GM18517 (cell line): ENCODE results near the gene LEUTX.
A peak's percentile ranks its signal among the peaks of the same experiment; 100 is the strongest.

ENCODE experiments used
- ATAC-seq: cut with Tn5 transposase; IDR thresholded peaks from one replicate; pipeline ENCODE4 v1.9.1; 2021; ENCODE audit warnings: mild to moderate bottlenecking, moderate library complexity; ENCODE audit not compliant: unreplicated experiment

Gene LEUTX

GRCh38 chr19:39820696-39821095 lies 42.0 kb downstream of the LEUTX start:
- ATAC-seq = no peak

- no peak for ATAC-seq
These were observed 45.0 kb downstream of the LEUTX start for GRCh38 chr19:39823686-39824085.

DNA sequence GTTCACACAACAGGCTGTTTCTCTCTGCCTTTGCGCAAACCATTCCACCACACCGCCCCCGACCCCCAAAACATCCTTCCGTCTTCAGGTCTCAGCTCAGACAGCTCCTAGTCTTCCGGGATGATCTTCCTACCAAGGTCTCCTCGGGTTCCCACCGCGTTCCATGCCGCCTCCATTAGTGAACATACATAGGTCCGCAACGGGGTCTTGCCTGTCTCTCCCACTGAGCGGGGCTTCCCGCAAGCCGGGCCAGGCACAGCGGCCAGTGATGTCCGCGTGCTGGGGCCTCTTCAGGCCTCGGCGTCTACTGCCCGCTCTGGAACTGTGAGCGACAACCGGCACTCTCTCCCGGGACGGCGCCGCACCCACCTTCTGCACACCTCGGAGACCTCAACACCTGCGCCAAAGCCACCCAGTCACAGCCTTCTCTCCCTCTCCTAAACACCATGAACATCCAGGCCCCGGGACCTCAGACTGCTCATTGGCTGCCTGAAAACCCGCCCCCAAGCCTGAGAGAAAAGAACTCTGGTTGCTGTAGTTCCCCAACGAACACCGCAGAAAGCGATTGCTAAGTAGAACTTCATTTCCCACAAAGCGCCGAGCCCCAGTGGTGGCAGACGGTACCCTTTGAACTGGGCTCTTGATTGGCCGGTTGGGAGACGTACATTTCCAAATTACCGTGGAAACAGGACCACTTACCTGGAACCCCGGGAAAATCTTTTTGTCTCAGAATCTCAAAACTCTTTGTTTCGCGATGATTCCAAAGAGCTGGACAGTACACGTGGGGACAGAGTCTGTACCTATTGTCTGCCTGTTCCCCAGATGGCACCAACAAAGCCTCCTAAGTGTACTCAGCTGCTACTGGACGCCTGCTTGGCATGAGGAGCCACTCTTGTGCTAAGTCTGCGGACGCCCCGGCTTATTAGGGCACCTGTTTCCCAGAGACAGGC lies 45.8 kb downstream of the LEUTX start:
- ATAC-seq = peak; percentile 80

DNA sequence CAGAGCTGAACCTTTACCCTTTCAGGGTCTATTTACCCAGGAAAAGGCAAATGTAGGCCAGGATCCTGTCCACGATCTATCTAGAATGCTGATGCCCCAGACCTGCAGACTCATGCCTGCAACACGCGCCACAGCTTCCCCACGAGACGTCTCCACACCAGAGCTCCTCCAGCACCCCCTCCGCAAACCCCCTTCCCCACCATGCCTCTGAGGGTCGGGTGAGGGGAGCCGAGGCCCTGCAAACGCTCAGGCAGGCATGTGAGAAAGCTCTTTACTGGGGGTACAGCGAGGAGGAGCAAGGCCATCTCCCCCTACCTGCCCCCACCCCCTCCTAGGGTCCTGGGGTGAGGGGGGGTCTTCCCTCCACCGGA lies 46.4 kb downstream of the LEUTX start:
- no peak for ATAC-seq

- no peak for ATAC-seq
These were observed 47.0 kb downstream of the LEUTX start for GRCh38 chr19:39825531-39826076.

- no peak for ATAC-seq
These were observed 47.8 kb downstream of the LEUTX start for GRCh38 chr19:39826311-39826945.

DNA sequence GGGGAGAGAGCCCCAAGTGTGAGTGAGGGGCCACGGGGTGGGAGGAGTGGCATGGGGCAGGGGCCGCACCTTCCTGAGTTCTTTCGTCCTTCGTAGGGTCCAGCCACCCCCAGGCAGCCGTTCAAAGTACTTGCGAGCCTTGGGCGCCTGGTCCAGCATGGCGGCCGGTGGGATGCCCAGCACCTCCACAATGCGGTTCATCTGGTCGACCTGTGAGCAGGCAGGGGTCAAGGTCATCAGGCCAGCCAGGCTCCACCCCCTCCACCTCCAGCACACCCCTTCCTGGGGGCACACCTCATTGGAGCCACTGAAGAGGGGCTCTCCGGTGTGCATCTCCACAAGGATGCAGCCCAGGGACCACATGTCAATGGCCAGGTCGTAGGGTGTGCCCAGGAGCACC lies 48.6 kb downstream of the LEUTX start:
- ATAC-seq = no peak

DNA sequence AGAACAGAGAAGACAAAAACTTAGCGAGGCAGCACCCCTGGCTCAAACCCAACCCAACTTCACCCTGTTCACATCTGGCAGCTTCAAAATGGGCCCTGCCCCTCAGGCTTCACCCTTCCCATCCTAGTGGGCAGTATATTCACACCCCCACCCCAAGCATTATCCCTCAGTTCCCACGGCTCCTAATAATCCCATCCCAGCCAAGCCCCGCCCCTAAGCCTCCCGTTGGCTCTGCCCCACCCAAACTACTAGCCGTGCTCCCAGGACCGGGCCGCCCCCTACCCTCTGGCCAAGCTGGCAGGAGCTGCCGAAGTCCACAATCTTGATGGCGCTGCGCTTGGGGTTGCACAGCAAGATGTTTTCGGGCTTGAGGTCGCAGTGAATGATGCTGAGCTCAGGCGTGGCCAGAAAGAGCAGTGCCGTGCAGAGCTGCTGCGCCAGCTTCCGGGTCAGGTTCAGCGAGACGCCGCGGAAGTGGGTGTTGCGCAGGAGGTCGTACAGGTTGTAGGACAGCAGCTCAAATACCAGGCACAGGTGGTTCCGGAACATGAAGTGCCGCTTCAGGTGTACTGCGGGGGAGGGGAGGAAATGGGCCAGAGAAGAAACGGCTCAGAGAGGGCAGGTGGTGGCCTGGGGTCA lies 49.5 kb downstream of the LEUTX start:
- ATAC-seq = no peak

GRCh38 chr19:39828654-39829032 lies 50.0 kb downstream of the LEUTX start:
- ATAC-seq = no peak

DNA sequence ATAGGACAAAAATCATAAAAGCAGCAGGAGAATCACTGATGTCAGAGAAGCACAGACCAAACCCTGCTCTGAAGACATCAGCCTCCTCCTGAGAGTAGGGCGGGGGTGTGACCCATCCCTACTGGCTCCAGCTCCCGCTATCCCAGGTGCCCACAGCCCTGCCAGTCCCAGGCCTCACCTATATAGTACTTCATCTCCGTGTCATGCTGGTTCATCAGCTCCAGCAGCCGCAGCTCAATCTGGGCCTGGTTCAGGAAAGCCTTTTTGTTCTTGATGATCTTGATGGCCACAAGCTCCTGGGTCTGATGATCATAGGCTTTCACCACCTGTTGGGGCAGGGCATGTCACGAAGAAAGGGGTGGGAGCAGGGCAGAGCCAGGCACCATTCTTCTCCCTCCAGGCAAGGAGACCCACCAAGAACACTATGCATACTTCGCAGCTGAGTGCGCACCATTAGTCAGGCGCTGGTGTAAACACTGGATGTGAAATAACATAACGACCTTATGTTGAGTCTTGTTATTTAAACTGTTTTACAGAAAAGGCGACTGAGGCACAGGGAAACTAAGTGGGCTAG lies 51.1 kb downstream of the LEUTX start:
- ATAC-seq = no peak

GRCh38 chr19:39830406-39830805 lies 51.8 kb downstream of the LEUTX start:
- no peak for ATAC-seq

GRCh38 chr19:39830847-39831246 lies 52.2 kb downstream of the LEUTX start:
- no peak for ATAC-seq

GRCh38 chr19:39831679-39832078 lies 53.0 kb downstream of the LEUTX start:
- no peak for ATAC-seq

DNA sequence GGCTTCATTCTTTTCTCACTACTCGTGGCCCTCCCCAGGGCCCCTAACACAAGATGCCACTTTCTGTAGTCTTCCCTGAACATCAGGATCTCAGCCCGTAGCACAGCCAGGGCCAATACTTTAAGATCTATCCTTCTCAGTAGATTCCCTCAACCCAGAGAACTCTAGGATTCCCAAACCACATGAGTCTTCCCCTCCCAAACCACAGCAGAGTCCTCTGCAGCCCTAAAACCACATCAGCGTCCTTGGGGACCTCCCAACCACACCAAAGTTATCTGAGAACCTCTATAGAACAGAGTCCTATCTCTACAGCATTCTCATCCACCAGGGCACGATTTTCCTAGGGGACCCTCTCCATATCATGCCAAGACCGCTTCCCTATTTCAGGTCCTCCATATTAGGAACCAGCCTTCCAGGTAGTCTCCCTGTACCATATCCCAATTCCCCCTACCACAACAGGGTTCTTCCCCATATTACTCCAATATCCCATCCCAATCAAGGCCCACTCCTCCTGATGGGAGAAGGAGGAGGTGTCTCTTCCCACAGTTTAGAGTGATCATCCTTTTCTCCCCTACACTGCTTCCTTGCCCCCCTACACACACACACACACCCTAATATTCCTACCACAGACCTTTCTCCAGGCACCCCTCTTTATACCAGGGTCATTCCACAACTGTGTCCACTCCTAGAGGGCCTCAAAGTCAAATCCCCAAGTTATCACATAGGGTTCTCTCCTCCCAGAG lies 53.9 kb downstream of the LEUTX start:
- no peak for ATAC-seq

DNA sequence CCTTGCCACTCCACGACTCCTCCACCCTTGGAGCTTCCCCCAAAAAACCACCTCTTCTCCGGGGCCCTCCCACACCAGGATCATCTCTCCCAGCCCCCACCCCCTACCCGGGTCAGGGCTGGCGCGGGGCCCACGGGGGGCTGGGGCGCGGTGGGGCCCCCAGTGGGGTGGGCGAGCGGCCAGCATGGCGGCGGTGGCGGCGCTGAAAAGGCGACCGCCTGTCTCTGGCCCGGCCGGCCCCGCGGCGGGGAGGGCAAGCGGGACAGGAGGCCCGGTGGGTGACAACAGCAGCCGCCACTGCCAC lies 54.5 kb downstream of the LEUTX start:
- ATAC-seq = no peak

- peak; percentile 73 for ATAC-seq
These were observed 55.0 kb downstream of the LEUTX start, which contains the start of gene DYRK1B for GRCh38 chr19:39833464-39834286. DYRK1B (minus strand) TSS chr19:39834162; CDS start chr19:39831867, 2,295 bp downstream.

DNA sequence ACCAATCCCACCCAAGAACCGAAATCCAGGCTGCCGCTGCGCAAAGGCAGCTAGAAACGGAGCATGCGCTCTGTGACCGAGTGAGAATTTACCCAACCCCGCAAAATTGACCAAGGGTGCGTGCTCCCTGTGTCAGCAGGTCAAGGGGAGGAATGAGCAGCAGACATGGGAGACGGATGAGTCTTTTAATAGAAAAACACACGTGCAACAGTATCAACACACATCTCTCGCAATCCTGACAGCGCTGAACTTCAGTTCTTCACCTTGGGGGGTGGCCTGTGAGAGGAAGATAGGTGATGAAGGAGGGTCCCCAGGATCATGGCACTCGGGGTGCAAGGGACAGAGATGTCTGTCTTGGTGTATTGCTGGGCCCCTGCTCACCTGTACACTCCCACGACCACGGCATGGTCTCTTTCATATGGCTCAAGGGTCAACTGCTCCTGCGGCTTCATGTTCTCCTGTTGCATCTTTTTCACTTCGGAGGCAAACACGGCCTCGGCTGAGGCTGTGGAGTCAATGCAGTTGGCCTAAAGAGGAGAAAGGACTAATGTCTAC lies 55.7 kb downstream of the LEUTX start:
- no peak for ATAC-seq
